Stimulated activated CD4-positive, alpha-beta T cell treated with anti-CD3 and anti-CD28 coated beads, Interleukin-4, amount 100 ng/mL, for 24 hours (primary cell): Measurements from ENCODE around the gene TUT1.
A peak's percentile ranks its signal among the peaks of the same experiment; 100 is the strongest.
"Not testable (repeated sequence)": the region's sequence is repeated elsewhere in the genome, so short reads cannot be mapped to it uniquely, and the experiment has no call there.

ENCODE experiments used
- DNase-seq: peaks from one replicate; pipeline ENCODE4 v3.0.0-alpha.2; 2020

Gene TUT1

GRCh38 chr11:62603776-62604299 is 12.5 kb upstream of the TUT1 start:
- no peak for DNase-seq

- no peak for DNase-seq
These were observed 11.7 kb upstream of the TUT1 start for GRCh38 chr11:62603072-62603408.

- peak; percentile 33 for DNase-seq
These were observed 11.1 kb upstream of the TUT1 start for GRCh38 chr11:62602141-62603071.

- DNase-seq, result peak; percentile 100
These were observed 10.2 kb upstream of the TUT1 start, which contains the start of gene MTA2 for GRCh38 chr11:62601372-62602140. Gene MTA2, minus strand, starts transcription at chr11:62601865. Its CDS starts 415 bp downstream, at chr11:62601450.

- peak; percentile 64 for DNase-seq
These were observed 9.7 kb upstream of the TUT1 start for GRCh38 chr11:62601122-62601371.

- no peak for DNase-seq
These were observed 9.2 kb upstream of the TUT1 start for GRCh38 chr11:62600367-62601121.

- DNase-seq, result no peak
These were observed 8.6 kb upstream of the TUT1 start for GRCh38 chr11:62599901-62600300.

- DNase-seq, result peak; percentile 96
These were observed 7.9 kb upstream of the TUT1 start for GRCh38 chr11:62599069-62599696.

- no peak for DNase-seq
These were observed 3.8 kb upstream of the TUT1 start for GRCh38 chr11:62595124-62595523.

GRCh38 chr11:62593434-62594044 is 2.2 kb upstream of the TUT1 start:
- DNase-seq, result peak; percentile 81

GRCh38 chr11:62592989-62593421 is 1.7 kb upstream of the TUT1 start:
- DNase-seq, result no peak

GRCh38 chr11:62592146-62592815 is 958 bp upstream of the TUT1 start:
- no peak for DNase-seq

- DNase-seq, result peak; percentile 40
These were observed 2.2 kb downstream of the TUT1 start for GRCh38 chr11:62588966-62589637.

GRCh38 chr11:62585356-62585755 is 6.0 kb downstream of the TUT1 start:
- not testable (repeated sequence) for DNase-seq

- not testable (repeated sequence) for DNase-seq
These were observed 9.6 kb downstream of the TUT1 start for GRCh38 chr11:62581735-62582134.

GRCh38 chr11:62580959-62581715 is 10.2 kb downstream of the TUT1 start:
- DNase-seq, result no peak

GRCh38 chr11:62579252-62579651 is 12.1 kb downstream of the TUT1 start:
- no peak for DNase-seq

GRCh38 chr11:62578541-62578940 is 12.8 kb downstream of the TUT1 start:
- DNase-seq, result no peak

- no peak for DNase-seq
These were observed 14.1 kb downstream of the TUT1 start for GRCh38 chr11:62577046-62577714.

GRCh38 chr11:62575837-62576236 is 15.5 kb downstream of the TUT1 start:
- DNase-seq, result no peak
